Measurements from ENCODE around the gene APOBEC3C. TPM values are rescaled to one million over a fixed set of nuclear protein-coding genes. Genes with fewer than 3 reads are reported as not detected.

The APOBEC3C gene
- total and polyA plus RNA-seq, 2 of the 4 experiments (the other 2 are of a cell fraction) = 6.6 to 32.0 TPM

DNA sequence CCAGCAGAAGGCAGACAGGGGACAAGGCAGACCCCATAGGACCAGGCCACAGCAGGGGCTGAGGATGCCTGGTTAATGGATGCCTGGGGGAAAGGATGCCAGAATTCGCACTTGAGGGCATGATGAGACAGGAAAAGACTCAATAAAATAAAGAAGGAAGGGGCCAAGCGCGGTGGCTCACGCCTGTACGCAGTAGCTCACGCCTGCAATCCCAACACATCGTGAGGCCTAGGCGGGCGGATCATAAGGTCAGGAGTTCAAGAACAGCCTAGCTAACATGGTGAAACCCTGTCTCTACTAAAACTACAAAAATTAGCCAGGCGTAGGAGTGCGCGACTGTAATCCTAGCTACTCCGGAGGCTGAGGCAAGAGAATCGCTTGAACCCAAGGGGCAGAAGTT, 16.6 kb downstream of the APOBEC3C start:
- no peak overlapping the region for H3K27ac ChIP-seq (ENCODE audit: insufficient read depth, low read length)
- intact Hi-C loops (cut with micrococcal nuclease) (no loop called here), in situ Hi-C loops (cut with MboI; ENCODE audit: low sequenced_read_pairs) (no loop called here), dilution Hi-C loops (cut with HindIII; ENCODE audit: low sequenced_read_pairs, unreplicated experiment) (no loop called here)
- H2AFZ ChIP-seq (replicated peaks; ENCODE audit: low read length, poor library complexity) = no peak overlapping the region
- H3K14ac ChIP-seq (replicated peaks; ENCODE audit: low read depth, low read length) = no peak overlapping the region
- no peak overlapping the region for H3K4ac ChIP-seq (ENCODE audit: low read depth, low read length)
- BruUV-seq (replicated peaks) = no TSS peak
- no peak overlapping the region for H4K5ac ChIP-seq (ENCODE audit: low read depth, low read length)
- H3K23ac ChIP-seq (ENCODE audit: low read depth, low read length) = no peak overlapping the region
- ChIA-PET CTCF (no interaction called here), POLR2A (ENCODE audit: unreplicated experiment) (no interaction called here)
- H2BK15ac ChIP-seq (ENCODE audit: low read depth, low read length) = no peak overlapping the region
- no peak overlapping the region for H3K4me2 ChIP-seq (ENCODE audit: low read depth, low read length)
- WGBS, 2 experiments (ENCODE audit: extremely low coverage in 2 of 2, insufficient read length in 1 of 2) = 90% methylated on average over 3 of the region's 14 CpGs; no CpG with 5 or more reads in 1 of the 2 experiments
- H2AK5ac ChIP-seq (ENCODE audit: low read depth, low read length) = no peak overlapping the region
- no peaks in the 10 kb centered on the region for H3K9me1 ChIP-seq (ENCODE audit: insufficient read depth, low read length)
- H3K4me3 ChIP-seq (ENCODE audit: insufficient read depth, low read depth, low read length) = no peak overlapping the region
- DNase-seq (no peak), ATAC-seq (ENCODE audit: low read depth) (no peak)
- H4K8ac ChIP-seq (ENCODE audit: low read depth in 2 of 2, low read length in 2 of 2) = no peak overlapping the region
- H2BK120ac ChIP-seq (ENCODE audit: low read depth, low read length) = no peak overlapping the region
- H2BK5ac ChIP-seq (ENCODE audit: low read depth, low read length, poor library complexity, severe bottlenecking) = no peak overlapping the region
- H3K36me3 ChIP-seq (ENCODE audit: control insufficient read depth, insufficient read depth, low read length) = no peaks in the 10 kb centered on the region
- no peak overlapping the region for H4K91ac ChIP-seq (ENCODE audit: insufficient read depth, low read depth, low read length)
- H3K79me1 ChIP-seq (ENCODE audit: low read depth in 1 of 2, low read length in 2 of 2) = no peaks in the 10 kb centered on the region
- no peaks in the 10 kb centered on the region for H4K20me1 ChIP-seq (ENCODE audit: insufficient read depth, low read length)
- TF ChIP-seq SMC3 (IDR thresholded peaks at IDR 0.05; ENCODE audit: low read depth, low read length) = no peak
- no peak for TF ChIP-seq CEBPB (IDR thresholded peaks at IDR 0.05; ENCODE audit: low read depth, low read length)
- TF ChIP-seq, protein P1, sequence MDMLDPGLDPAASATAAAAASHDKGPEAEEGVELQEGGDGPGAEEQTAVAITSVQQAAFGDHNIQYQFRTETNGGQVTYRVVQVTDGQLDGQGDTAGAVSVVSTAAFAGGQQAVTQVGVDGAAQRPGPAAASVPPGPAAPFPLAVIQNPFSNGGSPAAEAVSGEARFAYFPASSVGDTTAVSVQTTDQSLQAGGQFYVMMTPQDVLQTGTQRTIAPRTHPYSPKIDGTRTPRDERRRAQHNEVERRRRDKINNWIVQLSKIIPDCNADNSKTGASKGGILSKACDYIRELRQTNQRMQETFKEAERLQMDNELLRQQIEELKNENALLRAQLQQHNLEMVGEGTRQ (IDR thresholded peaks at IDR 0.05; ENCODE audit: low read depth, low read length) = no peak
- TF ChIP-seq FOS (IDR thresholded peaks at IDR 0.05; ENCODE audit: low read depth, low read length) = no peak
- TF ChIP-seq MXI1 (IDR thresholded peaks at IDR 0.05; ENCODE audit: borderline replicate concordance, low read depth, low read length) = no peak
- TF ChIP-seq BHLHE40 (IDR thresholded peaks at IDR 0.05; ENCODE audit: low read depth, low read length) = no peak
- no peak for TF ChIP-seq NFE2L2 (IDR thresholded peaks at IDR 0.05; ENCODE audit: low read depth, low read length)
- no peak for TF ChIP-seq RFX5 (IDR thresholded peaks at IDR 0.05; ENCODE audit: low read depth, low read length)
- TF ChIP-seq, protein P2, sequence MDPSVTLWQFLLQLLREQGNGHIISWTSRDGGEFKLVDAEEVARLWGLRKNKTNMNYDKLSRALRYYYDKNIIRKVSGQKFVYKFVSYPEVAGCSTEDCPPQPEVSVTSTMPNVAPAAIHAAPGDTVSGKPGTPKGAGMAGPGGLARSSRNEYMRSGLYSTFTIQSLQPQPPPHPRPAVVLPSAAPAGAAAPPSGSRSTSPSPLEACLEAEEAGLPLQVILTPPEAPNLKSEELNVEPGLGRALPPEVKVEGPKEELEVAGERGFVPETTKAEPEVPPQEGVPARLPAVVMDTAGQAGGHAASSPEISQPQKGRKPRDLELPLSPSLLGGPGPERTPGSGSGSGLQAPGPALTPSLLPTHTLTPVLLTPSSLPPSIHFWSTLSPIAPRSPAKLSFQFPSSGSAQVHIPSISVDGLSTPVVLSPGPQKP (IDR thresholded peaks at IDR 0.05; ENCODE audit: borderline replicate concordance, low read depth, low read length) = no peak
- TF ChIP-seq, protein P3, sequence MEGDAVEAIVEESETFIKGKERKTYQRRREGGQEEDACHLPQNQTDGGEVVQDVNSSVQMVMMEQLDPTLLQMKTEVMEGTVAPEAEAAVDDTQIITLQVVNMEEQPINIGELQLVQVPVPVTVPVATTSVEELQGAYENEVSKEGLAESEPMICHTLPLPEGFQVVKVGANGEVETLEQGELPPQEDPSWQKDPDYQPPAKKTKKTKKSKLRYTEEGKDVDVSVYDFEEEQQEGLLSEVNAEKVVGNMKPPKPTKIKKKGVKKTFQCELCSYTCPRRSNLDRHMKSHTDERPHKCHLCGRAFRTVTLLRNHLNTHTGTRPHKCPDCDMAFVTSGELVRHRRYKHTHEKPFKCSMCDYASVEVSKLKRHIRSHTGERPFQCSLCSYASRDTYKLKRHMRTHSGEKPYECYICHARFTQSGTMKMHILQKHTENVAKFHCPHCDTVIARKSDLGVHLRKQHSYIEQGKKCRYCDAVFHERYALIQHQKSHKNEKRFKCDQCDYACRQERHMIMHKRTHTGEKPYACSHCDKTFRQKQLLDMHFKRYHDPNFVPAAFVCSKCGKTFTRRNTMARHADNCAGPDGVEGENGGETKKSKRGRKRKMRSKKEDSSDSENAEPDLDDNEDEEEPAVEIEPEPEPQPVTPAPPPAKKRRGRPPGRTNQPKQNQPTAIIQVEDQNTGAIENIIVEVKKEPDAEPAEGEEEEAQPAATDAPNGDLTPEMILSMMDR (conservative IDR thresholded peaks at IDR 0.05; ENCODE audit: low read depth, low read length) = no peak
- no peak for TF ChIP-seq POLR2A (IDR thresholded peaks at IDR 0.05; ENCODE audit: low read depth, low read length)
- TF ChIP-seq RCOR1 (IDR thresholded peaks at IDR 0.05; ENCODE audit: insufficient replicate concordance, low read length) = no peak
- TF ChIP-seq CHD1 (IDR thresholded peaks at IDR 0.05; ENCODE audit: low read depth, low read length) = no peak
- no peak for TF ChIP-seq MAZ (IDR thresholded peaks at IDR 0.05; ENCODE audit: borderline replicate concordance, low read depth, low read length)
- no peak for TF ChIP-seq MAFK (IDR thresholded peaks at IDR 0.05; ENCODE audit: low read depth, low read length)
- no peak for TF ChIP-seq RAD21 (IDR thresholded peaks at IDR 0.05; ENCODE audit: low read length)
- H2AK9ac ChIP-seq (replicated peaks; ENCODE audit: low read depth, low read length, poor library complexity) = no peak overlapping the region
- no peak overlapping the region for H3K18ac ChIP-seq (ENCODE audit: low read depth, low read length)
- H3K27me3 ChIP-seq (ENCODE audit: control insufficient read depth, insufficient read depth, low read length) = no peaks in the 10 kb centered on the region
- H3K56ac ChIP-seq (ENCODE audit: extremely low read depth, insufficient read depth, low read length) = no peak overlapping the region
- H3K9me3 ChIP-seq (ENCODE audit: control insufficient read depth, insufficient read depth, low read length) = no peaks in the 10 kb centered on the region
- no peak overlapping the region for H3K9ac ChIP-seq (ENCODE audit: low read depth, low read length)
- no peak overlapping the region for H2BK20ac ChIP-seq (ENCODE audit: low read depth, low read length)
- no peaks in the 10 kb centered on the region for H3K4me1 ChIP-seq (ENCODE audit: control insufficient read depth, insufficient read depth, low read length)
